HEK293 (cell line): ENCODE results near the gene TNFRSF13B.

ENCODE experiments used
- ELK4 ChIP-seq: IDR thresholded peaks from 2 replicates; pipeline ENCODE4 v1.6.1; 2011; ENCODE audit warnings: mild to moderate bottlenecking, low read depth, low read length, borderline replicate concordance
- GLI2 ChIP-seq: fragments of 450-650 bp; formaldehyde crosslinking; IDR thresholded peaks from 2 replicates; pipeline ENCODE4; 2017; ENCODE audit warnings: missing biosample characterization, missing genetic modification characterization, low read depth, borderline replicate concordance
- KLF1 ChIP-seq: fragments of 450-650 bp; formaldehyde crosslinking; IDR thresholded peaks from 2 replicates; pipeline ENCODE4 v1.5.1; 2016; ENCODE audit warnings: missing biosample characterization, missing genetic modification characterization
- KLF8 ChIP-seq: fragments of 450-650 bp; formaldehyde crosslinking; IDR thresholded peaks from 2 replicates; pipeline ENCODE4 v1.5.1; 2016; ENCODE audit warnings: missing biosample characterization, missing genetic modification characterization
- OSR2 ChIP-seq: fragments of 450-650 bp; formaldehyde crosslinking; IDR thresholded peaks from 2 replicates; pipeline ENCODE4 v1.5.1; 2016; ENCODE audit warnings: missing biosample characterization, missing genetic modification characterization
- PRDM1 ChIP-seq: fragments of 450-650 bp; formaldehyde crosslinking; IDR thresholded peaks from 2 replicates; pipeline ENCODE4; 2016; ENCODE audit warnings: missing biosample characterization, missing genetic modification characterization
- ZBTB44 ChIP-seq: fragments of 450-650 bp; IDR thresholded peaks from 2 replicates; pipeline ENCODE4 v1.5.1; 2018; ENCODE audit warnings: missing biosample characterization, mild to moderate bottlenecking, missing genetic modification characterization
- ZFP69B ChIP-seq: fragments of 450-650 bp; formaldehyde crosslinking; IDR thresholded peaks from 2 replicates; pipeline ENCODE4 v1.5.1; 2016; ENCODE audit warnings: missing biosample characterization, missing genetic modification characterization
- ZNF114 ChIP-seq: fragments of 450-650 bp; formaldehyde crosslinking; IDR thresholded peaks from 2 replicates; pipeline ENCODE4 v1.5.0; 2017; ENCODE audit warnings: missing biosample characterization, missing genetic modification characterization
- ZNF121 ChIP-seq: fragments of 450-650 bp; formaldehyde crosslinking; IDR thresholded peaks from 2 replicates; pipeline ENCODE4 v1.5.1; 2016; ENCODE audit warnings: missing biosample characterization, missing genetic modification characterization
- ZNF138 ChIP-seq: fragments of 450-650 bp; formaldehyde crosslinking; IDR thresholded peaks from 2 replicates; pipeline ENCODE4 v1.5.1; 2016; ENCODE audit warnings: missing biosample characterization, missing genetic modification characterization, borderline replicate concordance
- ZNF211 ChIP-seq: fragments of 450-650 bp; formaldehyde crosslinking; IDR thresholded peaks from 2 replicates; pipeline ENCODE4 v1.5.1; 2016; ENCODE audit warnings: low read depth, missing biosample characterization, missing genetic modification characterization
- ZNF239 ChIP-seq: fragments of 450-650 bp; formaldehyde crosslinking; IDR thresholded peaks from 2 replicates; pipeline ENCODE4 v1.5.1; 2016; ENCODE audit warnings: missing biosample characterization, missing genetic modification characterization
- ZNF292 ChIP-seq: fragments of 450-650 bp; formaldehyde crosslinking; IDR thresholded peaks from 2 replicates; pipeline ENCODE4 v1.5.1; 2016; ENCODE audit warnings: low read depth, missing biosample characterization, missing genetic modification characterization, borderline replicate concordance
- ZNF311 ChIP-seq: fragments of 450-650 bp; formaldehyde crosslinking; IDR thresholded peaks from 2 replicates; pipeline ENCODE4 v1.5.1; 2017; ENCODE audit warnings: missing biosample characterization, missing genetic modification characterization, borderline replicate concordance
- ZNF473 ChIP-seq: fragments of 450-650 bp; formaldehyde crosslinking; IDR thresholded peaks from 2 replicates; pipeline ENCODE4 v1.5.1; 2017; ENCODE audit warnings: missing biosample characterization, missing genetic modification characterization
- ZNF530 ChIP-seq: fragments of 450-650 bp; formaldehyde crosslinking; IDR thresholded peaks from 2 replicates; pipeline ENCODE4 v1.5.1; 2016; ENCODE audit warnings: low read depth, missing biosample characterization, missing genetic modification characterization
- ZNF560 ChIP-seq: fragments of 450-650 bp; formaldehyde crosslinking; IDR thresholded peaks from 2 replicates; pipeline ENCODE4 v1.5.1; 2017; ENCODE audit warnings: missing biosample characterization, missing genetic modification characterization, borderline replicate concordance
- ZNF600 ChIP-seq: fragments of 450-650 bp; formaldehyde crosslinking; IDR thresholded peaks from 2 replicates; pipeline ENCODE4 v1.5.1; 2016; ENCODE audit warnings: missing biosample characterization, missing genetic modification characterization
- ZNF621 ChIP-seq: fragments of 450-650 bp; formaldehyde crosslinking; IDR thresholded peaks from 2 replicates; pipeline ENCODE4 v1.5.1; 2017; ENCODE audit warnings: missing biosample characterization, missing genetic modification characterization
- ZNF654 ChIP-seq: fragments of 450-650 bp; formaldehyde crosslinking; IDR thresholded peaks from 2 replicates; pipeline ENCODE4 v1.5.1; 2016; ENCODE audit warnings: low read depth, missing biosample characterization, missing genetic modification characterization
- ZNF660 ChIP-seq: fragments of 450-650 bp; IDR thresholded peaks from 2 replicates; pipeline ENCODE4 v1.5.1; 2018; ENCODE audit warnings: missing biosample characterization, mild to moderate bottlenecking, missing genetic modification characterization
- ZNF777 ChIP-seq: fragments of 450-650 bp; formaldehyde crosslinking; IDR thresholded peaks from 2 replicates; pipeline ENCODE4 v1.5.1; 2017; ENCODE audit warnings: missing biosample characterization, missing genetic modification characterization, borderline replicate concordance
- TF ChIP-seq, protein P1 (sequence below): fragments of 450-650 bp; formaldehyde crosslinking; IDR thresholded peaks from 2 replicates; pipeline ENCODE4 v1.5.1; 2016; ENCODE audit warnings: missing biosample characterization, missing genetic modification characterization
- TF ChIP-seq, protein P2 (sequence below): sonication (generic); formaldehyde crosslinking; IDR thresholded peaks from 2 replicates; pipeline ENCODE4 v1.8.1; 2022; ENCODE audit warnings: mild to moderate bottlenecking, moderate library complexity, missing genetic modification reagents
- TF ChIP-seq, protein P3 (sequence below): fragments of 450-650 bp; formaldehyde crosslinking; conservative IDR thresholded peaks from 2 replicates; pipeline ENCODE4 v1.5.1; 2016; ENCODE audit warnings: low read depth, missing biosample characterization, missing genetic modification characterization
- TF ChIP-seq, protein P4 (sequence below): fragments of 450-650 bp; formaldehyde crosslinking; optimal IDR thresholded peaks from 2 replicates; pipeline ENCODE3; 2016; ENCODE audit warnings: missing biosample characterization, mild to moderate bottlenecking, missing genetic modification characterization

TNFRSF13B gene

GRCh38 chr17:17001874-17002520 is 30.1 kb upstream of the TNFRSF13B start (continued):
- TF ChIP-seq ZNF211 (tag by site-specific recombination) (no peak), ZNF311 (tag by site-specific recombination) (no peak), ZNF473 (no peak), ZNF621 (tag by site-specific recombination) (no peak), PRDM1 (tag by site-specific recombination) (no peak), GLI2 (tag by site-specific recombination) (no peak), ZNF239 (no peak), ZNF560 (tag by site-specific recombination) (no peak), ZNF660 (tag by site-specific recombination) (peak; percentile 53; the same call in 1 of the 2 replicates), KLF1 (tag by site-specific recombination) (no peak; the same call in 1 of the 2 replicates), ZFP69B (tag by site-specific recombination) (0 out of 2 replicates have a peak, but pooled peaks have one; percentile 33), ZNF654 (tag by site-specific recombination) (peak; percentile 96), ZNF530 (tag by site-specific recombination) (no peak), ELK4 (no peak), ZNF600 (tag by site-specific recombination) (no peak), ZNF121 (no peak), ZBTB44 (tag by site-specific recombination) (no peak), ZNF777 (tag by site-specific recombination) (no peak), ZNF114 (tag by site-specific recombination) (no peak), OSR2 (tag by site-specific recombination) (no peak), KLF8 (tag by site-specific recombination) (peak; percentile 40; the same call in 1 of the 2 replicates), ZNF292 (no peak), ZNF138 (tag by site-specific recombination) (no peak)
- TF ChIP-seq, protein P1, sequence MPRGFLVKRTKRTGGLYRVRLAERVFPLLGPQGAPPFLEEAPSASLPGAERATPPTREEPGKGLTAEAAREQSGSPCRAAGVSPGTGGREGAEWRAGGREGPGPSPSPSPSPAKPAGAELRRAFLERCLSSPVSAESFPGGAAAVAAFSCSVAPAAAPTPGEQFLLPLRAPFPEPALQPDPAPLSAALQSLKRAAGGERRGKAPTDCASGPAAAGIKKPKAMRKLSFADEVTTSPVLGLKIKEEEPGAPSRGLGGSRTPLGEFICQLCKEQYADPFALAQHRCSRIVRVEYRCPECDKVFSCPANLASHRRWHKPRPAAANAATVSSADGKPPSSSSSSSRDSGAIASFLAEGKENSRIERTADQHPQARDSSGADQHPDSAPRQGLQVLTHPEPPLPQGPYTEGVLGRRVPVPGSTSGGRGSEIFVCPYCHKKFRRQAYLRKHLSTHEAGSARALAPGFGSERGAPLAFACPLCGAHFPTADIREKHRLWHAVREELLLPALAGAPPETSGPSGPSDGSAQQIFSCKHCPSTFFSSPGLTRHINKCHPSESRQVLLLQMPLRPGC (tag by site-specific recombination) = no peak
- TF ChIP-seq, protein P2, sequence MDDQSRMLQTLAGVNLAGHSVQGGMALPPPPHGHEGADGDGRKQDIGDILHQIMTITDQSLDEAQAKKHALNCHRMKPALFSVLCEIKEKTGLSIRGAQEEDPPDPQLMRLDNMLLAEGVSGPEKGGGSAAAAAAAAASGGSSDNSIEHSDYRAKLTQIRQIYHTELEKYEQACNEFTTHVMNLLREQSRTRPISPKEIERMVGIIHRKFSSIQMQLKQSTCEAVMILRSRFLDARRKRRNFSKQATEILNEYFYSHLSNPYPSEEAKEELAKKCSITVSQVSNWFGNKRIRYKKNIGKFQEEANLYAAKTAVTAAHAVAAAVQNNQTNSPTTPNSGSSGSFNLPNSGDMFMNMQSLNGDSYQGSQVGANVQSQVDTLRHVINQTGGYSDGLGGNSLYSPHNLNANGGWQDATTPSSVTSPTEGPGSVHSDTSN (CRISPR knock-in tag) = no peak
- TF ChIP-seq, protein P3, sequence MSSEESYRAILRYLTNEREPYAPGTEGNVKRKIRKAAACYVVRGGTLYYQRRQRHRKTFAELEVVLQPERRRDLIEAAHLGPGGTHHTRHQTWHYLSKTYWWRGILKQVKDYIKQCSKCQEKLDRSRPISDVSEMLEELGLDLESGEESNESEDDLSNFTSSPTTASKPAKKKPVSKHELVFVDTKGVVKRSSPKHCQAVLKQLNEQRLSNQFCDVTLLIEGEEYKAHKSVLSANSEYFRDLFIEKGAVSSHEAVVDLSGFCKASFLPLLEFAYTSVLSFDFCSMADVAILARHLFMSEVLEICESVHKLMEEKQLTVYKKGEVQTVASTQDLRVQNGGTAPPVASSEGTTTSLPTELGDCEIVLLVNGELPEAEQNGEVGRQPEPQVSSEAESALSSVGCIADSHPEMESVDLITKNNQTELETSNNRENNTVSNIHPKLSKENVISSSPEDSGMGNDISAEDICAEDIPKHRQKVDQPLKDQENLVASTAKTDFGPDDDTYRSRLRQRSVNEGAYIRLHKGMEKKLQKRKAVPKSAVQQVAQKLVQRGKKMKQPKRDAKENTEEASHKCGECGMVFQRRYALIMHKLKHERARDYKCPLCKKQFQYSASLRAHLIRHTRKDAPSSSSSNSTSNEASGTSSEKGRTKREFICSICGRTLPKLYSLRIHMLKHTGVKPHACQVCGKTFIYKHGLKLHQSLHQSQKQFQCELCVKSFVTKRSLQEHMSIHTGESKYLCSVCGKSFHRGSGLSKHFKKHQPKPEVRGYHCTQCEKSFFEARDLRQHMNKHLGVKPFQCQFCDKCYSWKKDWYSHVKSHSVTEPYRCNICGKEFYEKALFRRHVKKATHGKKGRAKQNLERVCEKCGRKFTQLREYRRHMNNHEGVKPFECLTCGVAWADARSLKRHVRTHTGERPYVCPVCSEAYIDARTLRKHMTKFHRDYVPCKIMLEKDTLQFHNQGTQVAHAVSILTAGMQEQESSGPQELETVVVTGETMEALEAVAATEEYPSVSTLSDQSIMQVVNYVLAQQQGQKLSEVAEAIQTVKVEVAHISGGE (tag by site-specific recombination) = no peak
- TF ChIP-seq, protein P4, sequence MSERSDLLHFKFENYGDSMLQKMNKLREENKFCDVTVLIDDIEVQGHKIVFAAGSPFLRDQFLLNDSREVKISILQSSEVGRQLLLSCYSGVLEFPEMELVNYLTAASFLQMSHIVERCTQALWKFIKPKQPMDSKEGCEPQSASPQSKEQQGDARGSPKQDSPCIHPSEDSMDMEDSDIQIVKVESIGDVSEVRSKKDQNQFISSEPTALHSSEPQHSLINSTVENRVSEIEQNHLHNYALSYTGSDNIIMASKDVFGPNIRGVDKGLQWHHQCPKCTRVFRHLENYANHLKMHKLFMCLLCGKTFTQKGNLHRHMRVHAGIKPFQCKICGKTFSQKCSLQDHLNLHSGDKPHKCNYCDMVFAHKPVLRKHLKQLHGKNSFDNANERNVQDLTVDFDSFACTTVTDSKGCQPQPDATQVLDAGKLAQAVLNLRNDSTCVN (tag by site-specific recombination) = no peak
